ENCODE measurements around the gene LMX1A.

DNA sequence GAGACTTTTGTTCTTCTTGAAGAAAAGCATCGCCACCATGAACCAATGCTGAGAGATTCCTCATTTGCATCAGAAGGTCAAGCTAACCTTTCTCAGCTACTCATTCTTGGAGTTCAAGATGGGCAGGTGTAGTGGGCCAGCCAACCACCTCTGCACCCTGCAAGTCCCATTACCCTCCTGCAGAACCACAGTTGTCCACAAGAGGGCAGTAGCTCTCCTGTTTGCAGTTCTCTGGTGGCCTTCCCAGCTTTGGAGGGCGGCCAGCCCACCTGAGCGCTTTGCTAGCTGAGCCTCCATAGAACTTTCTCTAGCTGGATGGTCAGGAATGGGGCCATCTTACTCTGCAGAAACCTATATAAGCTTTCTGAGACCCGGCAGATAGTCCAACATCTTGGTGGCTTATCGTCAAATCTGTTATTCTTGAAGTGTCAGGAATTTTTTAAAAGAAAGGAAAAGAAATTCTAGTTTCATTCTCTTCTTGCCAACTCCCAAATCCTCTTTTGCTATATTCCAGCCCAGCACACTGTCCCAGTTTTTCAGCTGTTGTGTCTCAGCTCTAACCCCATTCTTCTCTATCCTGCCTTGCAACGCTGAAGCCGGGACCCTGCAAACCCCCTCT is 11.0 kb upstream of the LMX1A start:
- TF ChIP-seq, protein P1, sequence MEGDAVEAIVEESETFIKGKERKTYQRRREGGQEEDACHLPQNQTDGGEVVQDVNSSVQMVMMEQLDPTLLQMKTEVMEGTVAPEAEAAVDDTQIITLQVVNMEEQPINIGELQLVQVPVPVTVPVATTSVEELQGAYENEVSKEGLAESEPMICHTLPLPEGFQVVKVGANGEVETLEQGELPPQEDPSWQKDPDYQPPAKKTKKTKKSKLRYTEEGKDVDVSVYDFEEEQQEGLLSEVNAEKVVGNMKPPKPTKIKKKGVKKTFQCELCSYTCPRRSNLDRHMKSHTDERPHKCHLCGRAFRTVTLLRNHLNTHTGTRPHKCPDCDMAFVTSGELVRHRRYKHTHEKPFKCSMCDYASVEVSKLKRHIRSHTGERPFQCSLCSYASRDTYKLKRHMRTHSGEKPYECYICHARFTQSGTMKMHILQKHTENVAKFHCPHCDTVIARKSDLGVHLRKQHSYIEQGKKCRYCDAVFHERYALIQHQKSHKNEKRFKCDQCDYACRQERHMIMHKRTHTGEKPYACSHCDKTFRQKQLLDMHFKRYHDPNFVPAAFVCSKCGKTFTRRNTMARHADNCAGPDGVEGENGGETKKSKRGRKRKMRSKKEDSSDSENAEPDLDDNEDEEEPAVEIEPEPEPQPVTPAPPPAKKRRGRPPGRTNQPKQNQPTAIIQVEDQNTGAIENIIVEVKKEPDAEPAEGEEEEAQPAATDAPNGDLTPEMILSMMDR (optimal IDR thresholded peaks at IDR 0.05 in 1 of 3, IDR thresholded peaks at IDR 0.05 in 1 of 3, conservative IDR thresholded peaks at IDR 0.05 in 1 of 3; ENCODE audit: extremely low read depth in 1 of 3, insufficient read depth in 2 of 3, low read length in 3 of 3) = peak; percentile 92 to 98 (median 97)
- no peak for TF ChIP-seq EZH2 (IDR thresholded peaks at IDR 0.05; ENCODE audit: low read length)

Data from keratinocyte (primary cell).